Activated T-cell treated with anti-CD3 and anti-CD28 coated beads for 4 hours (primary cell): ENCODE measurements around the gene RPL37A.

Experiments
- DNase-seq: peaks from one replicate; pipeline ENCODE4 v3.0.0-alpha.2; 2020

The RPL37A gene

GRCh38 chr2:216551234-216552068 lies 52.8 kb downstream of the RPL37A start:
- no peak for DNase-seq

- no peak for DNase-seq
Measured at GRCh38 chr2:216553093-216553478, 54.4 kb downstream of the RPL37A start.
